HCT116 (cell line): ENCODE data around the gene ABTB2. TPM values are rescaled to one million over a fixed set of nuclear protein-coding genes. Genes with fewer than 3 reads are reported as not detected.

Experiments used
- ATAC-seq: fragments of 200-7000 bp; cut with Tn5 transposase; 2 replicates; pipeline ENCODE4 v1.9.1; 2020; ENCODE audit warnings: mild to moderate bottlenecking, moderate library complexity
- BruUV-seq: library from RNA; stranded (reverse); fragments of 400-500 nt; replicated peaks from 2 replicates; lab custom pipeline; 2021; lab: Mats Ljungman, UMichigan
- CTCF ChIA-PET: fragments of 300-600 bp; sonication (Branson Sonifier 250); formaldehyde crosslinking; loops from one replicate; lab custom pipeline; 2021; ENCODE audit warnings: antibody characterized with exemption; lab: Charles Lee
- POLR2A ChIA-PET: fragments of 300-600, 350-600 bp; sonication (Branson Sonifier 250); formaldehyde crosslinking; loops from one replicate; lab custom pipeline; 2021; ENCODE audit warnings: antibody characterized with exemption; lab: Charles Lee
- RAD21 ChIA-PET, 2 experiments: fragments of 300-600 bp; sonication (Branson Sonifier 250); formaldehyde crosslinking; loops; one replicate each; lab custom pipeline; 2023; ENCODE audit warnings: low total read pairs in 2 of 2; ENCODE audit not compliant: uncharacterized antibody in 2 of 2, unreplicated experiment in 2 of 2, low non-redundant PET in 1 of 2; lab: Charles Lee
- DNase-seq: peaks from one replicate; pipeline ENCODE4 v3.0.0-alpha.2; 2010; ENCODE audit warnings: low read depth, low spot score
- H2AFZ ChIP-seq: fragments of 200-600 bp; shearing (Covaris generic), sonication (generic); 2 replicates; pipeline ENCODE4 v1.6.1; 2017; ENCODE audit warnings: low read depth, mixed run types, mixed read lengths, antibody characterized with exemption, low read length; ENCODE audit not compliant: poor library complexity, severe bottlenecking
- H3K27ac ChIP-seq: 2 replicates; pipeline ENCODE4 v1.5.1; 2012; ENCODE audit warnings: low read depth, low read length
- H3K27me3 ChIP-seq: fragments of 200-600 bp; sonication (generic); 2 replicates; pipeline ENCODE4 v1.6.1; 2016; ENCODE audit warnings: mixed run types, low read length, mixed read lengths; ENCODE audit not compliant: insufficient read depth
- H3K36me3 ChIP-seq, 2 experiments: fragments of 200-500 bp in 1 of 2; fragments of 200-600 bp in 1 of 2; sonication (Bioruptor generic) in 1 of 2; sonication (generic) in 1 of 2; 2 replicates each; pipeline versions ENCODE4 v1.5.1 to v1.6.1; 2014 to 2016; ENCODE audit warnings: low read length in 2 of 2, inconsistent platforms in 1 of 2, mixed read lengths in 1 of 2, mixed run types in 1 of 2; ENCODE audit not compliant: insufficient read depth in 2 of 2, control insufficient read depth in 1 of 2
- H3K4me1 ChIP-seq, 2 experiments: fragments of 200-600 bp in 1 of 2; sonication (generic) in 1 of 2; 2 replicates each; pipeline versions ENCODE4 v1.5.1 to v1.6.1; 2012 to 2017; ENCODE audit warnings: low read length in 2 of 2, inconsistent platforms in 1 of 2, mild to moderate bottlenecking in 1 of 2, mixed read lengths in 1 of 2, mixed run types in 1 of 2, moderate library complexity in 1 of 2; ENCODE audit not compliant: insufficient read depth in 2 of 2, control insufficient read depth in 1 of 2
- H3K4me2 ChIP-seq: fragments of 200-600 bp; sonication (generic); 2 replicates; pipeline ENCODE4 v1.6.1; 2017; ENCODE audit warnings: mixed run types, low read length, mixed read lengths
- H3K4me3 ChIP-seq, 2 experiments: fragments of 200-600 bp in 1 of 2; sonication (generic) in 1 of 2; replicated peaks in 1 of 2; 2 replicates each; pipeline ENCODE4 v1.5.1; 2011 to 2016; ENCODE audit warnings: low read length in 2 of 2, control low read depth in 1 of 2, low read depth in 1 of 2, mild to moderate bottlenecking in 1 of 2, mixed read lengths in 1 of 2, mixed run types in 1 of 2
- H3K79me2 ChIP-seq: fragments of 200-600 bp; sonication (generic); 2 replicates; pipeline ENCODE4 v1.6.1; 2017; ENCODE audit warnings: mild to moderate bottlenecking, mixed run types, low read length, moderate library complexity, mixed read lengths; ENCODE audit not compliant: insufficient read depth
- H3K9ac ChIP-seq: fragments of 200-600 bp; sonication (generic); 2 replicates; pipeline ENCODE4 v1.6.1; 2016; ENCODE audit warnings: low read length, mixed read lengths
- H3K9me2 ChIP-seq: fragments of 200-600 bp; sonication (generic), shearing (Covaris generic); 2 replicates; pipeline ENCODE4 v1.6.1; 2017; ENCODE audit warnings: mixed run types, mild to moderate bottlenecking, moderate library complexity; ENCODE audit not compliant: insufficient read depth
- H3K9me3 ChIP-seq, 2 experiments: fragments of 200-500 bp in 1 of 2; fragments of 200-600 bp in 1 of 2; sonication (Bioruptor generic) in 1 of 2; sonication (generic) in 1 of 2; 2 replicates each; pipeline ENCODE4 v1.6.1; 2014 to 2017; ENCODE audit warnings: low read length in 2 of 2, mixed read lengths in 2 of 2, inconsistent platforms in 1 of 2, low read depth in 1 of 2, mild to moderate bottlenecking in 1 of 2, mixed run types in 1 of 2, moderate library complexity in 1 of 2; ENCODE audit not compliant: control insufficient read depth in 1 of 2, insufficient read depth in 1 of 2
- H4K20me1 ChIP-seq: fragments of 200-600 bp; sonication (generic), shearing (Covaris generic); 2 replicates; pipeline ENCODE4 v1.6.1; 2017; ENCODE audit warnings: mixed run types, mild to moderate bottlenecking, moderate library complexity; ENCODE audit not compliant: insufficient read depth
- EGR1 ChIP-seq: IDR thresholded peaks from 2 replicates; pipeline ENCODE4 v1.6.1; 2012; ENCODE audit warnings: low read depth
- EZH2 ChIP-seq: fragments of 200-600 bp; sonication (generic); IDR thresholded peaks from 2 replicates; pipeline ENCODE4 v1.6.1; 2017; ENCODE audit warnings: antibody characterized with exemption, mixed run types
- EZH2phosphoT487 ChIP-seq: fragments of 200-600 bp; IDR thresholded peaks from 2 replicates; pipeline ENCODE4 v1.6.1; 2018; ENCODE audit warnings: antibody characterized with exemption, borderline replicate concordance
- FOSL1 ChIP-seq: IDR thresholded peaks from 2 replicates; pipeline ENCODE4 v1.6.1; 2012; ENCODE audit warnings: low read depth
- JUND ChIP-seq: IDR thresholded peaks from 2 replicates; pipeline ENCODE4 v1.6.1; 2012
- POLR2A ChIP-seq: IDR thresholded peaks from 2 replicates; pipeline ENCODE4 v1.7.0; 2011; ENCODE audit warnings: borderline replicate concordance; ENCODE audit not compliant: insufficient read depth, insufficient read length; ENCODE audit errors: extremely low read depth
- POLR2AphosphoS5 ChIP-seq: IDR thresholded peaks from 2 replicates; pipeline ENCODE4 v1.6.1; 2011; ENCODE audit warnings: mild to moderate bottlenecking, low read depth, low read length, moderate library complexity
- SIN3A ChIP-seq: IDR thresholded peaks from 2 replicates; pipeline ENCODE4 v1.6.1; 2012; ENCODE audit warnings: low read depth
- SP1 ChIP-seq: IDR thresholded peaks from 2 replicates; pipeline ENCODE4 v1.6.1; 2012; ENCODE audit warnings: low read depth
- SRF ChIP-seq: IDR thresholded peaks from 2 replicates; pipeline ENCODE4 v1.6.1; 2012; ENCODE audit warnings: low read depth
- YY1 ChIP-seq: IDR thresholded peaks from 2 replicates; pipeline ENCODE4 v1.6.1; 2011; ENCODE audit warnings: low read length, low read depth, moderate library complexity, mild to moderate bottlenecking; ENCODE audit not compliant: insufficient replicate concordance; ENCODE audit errors: extremely low read depth
- ZFX ChIP-seq: fragments of 450-650 bp; IDR thresholded peaks from 2 replicates; pipeline ENCODE4 v1.6.1; 2017
- intact Hi-C: fragments of 100-400 bp; cut with micrococcal nuclease; formaldehyde crosslinking; loops from 2 replicates; pipeline ENCODE4 v1.10.0; 2022
- total RNA-seq: library from RNA; stranded (reverse); gene quantifications from one replicate; pipeline ENCODE4 v1.2.1, GENCODE V29; 2021; ENCODE audit not compliant: unreplicated experiment
- TF ChIP-seq, protein P1 (sequence below), 3 experiments: fragments of 200-600 bp in 1 of 3; sonication (generic) in 1 of 3; IDR thresholded peaks in 2 of 3; conservative IDR thresholded peaks in 1 of 3; 2 replicates each; pipeline ENCODE4 v1.5.1; 2012 to 2017; ENCODE audit warnings: low read depth in 2 of 3, low read length in 2 of 3, antibody characterized with exemption in 1 of 3, borderline replicate concordance in 1 of 3, control low read depth in 1 of 3, mild to moderate bottlenecking in 1 of 3, mixed read lengths in 1 of 3, mixed run types in 1 of 3, moderate library complexity in 1 of 3; ENCODE audit not compliant: insufficient read depth in 1 of 3
- TF ChIP-seq, protein P2 (sequence below): IDR thresholded peaks from 2 replicates; pipeline ENCODE4 v1.6.1; 2012
- TF ChIP-seq, protein P3 (sequence below): IDR thresholded peaks from 2 replicates; pipeline ENCODE4 v1.6.1; 2011; ENCODE audit warnings: mild to moderate bottlenecking, low read length, moderate library complexity; ENCODE audit not compliant: insufficient replicate concordance; ENCODE audit errors: extremely low read depth
- TF ChIP-seq, protein P4 (sequence below): IDR thresholded peaks from 2 replicates; pipeline ENCODE4 v1.6.1; 2012; ENCODE audit warnings: low read depth

ABTB2 gene
- total RNA-seq, 1 experiment from 2014 or later: 6.8 TPM

DNA sequence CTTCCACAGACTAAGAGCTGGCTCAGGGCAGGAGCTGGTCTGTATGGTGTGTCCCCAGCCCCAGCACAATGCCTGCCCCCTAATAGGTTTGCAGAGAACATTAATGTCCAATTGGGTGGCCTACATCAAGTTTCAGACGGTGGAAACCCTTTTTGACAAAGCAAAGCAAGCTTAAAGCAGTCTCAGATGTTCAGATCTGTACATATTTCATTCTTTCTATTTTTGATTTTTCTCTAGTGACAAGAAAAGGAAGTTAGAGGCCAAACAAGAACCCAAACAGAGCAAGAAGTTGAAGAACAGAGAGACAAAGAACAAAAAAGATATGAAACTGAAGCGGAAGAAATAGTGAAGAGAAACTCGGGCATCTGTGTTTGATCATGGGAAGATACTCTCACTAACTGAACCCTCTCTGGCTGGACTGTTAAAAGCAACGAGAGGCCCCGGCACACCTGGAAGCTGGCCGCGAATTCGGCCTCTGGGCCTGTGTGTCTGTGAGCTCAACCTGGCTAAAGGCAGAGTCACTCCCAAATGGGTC, 211.9 kb downstream of the ABTB2 start:
- Histone ChIP-seq H3K4me3 (no peak overlapping the region), H3K79me2 (peaks cover 5% of the 10 kb centered on the region; the same call in 1 of the 2 replicates), H4K20me1 (0 out of 2 replicates have a peak, but pooled peaks cover 3% of the 10 kb centered on the region), H3K4me1 (no peaks in the 10 kb centered on the region), H3K27me3 (no peaks in the 10 kb centered on the region), H3K9me3 (no peaks in the 10 kb centered on the region)
- RAD21 ChIA-PET: no interaction called here
- ATAC-seq: no peak
- BruUV-seq: no TSS peak
- TF ChIP-seq POLR2A: no peak
- TF ChIP-seq SIN3A: no peak
- TF ChIP-seq, protein P1, sequence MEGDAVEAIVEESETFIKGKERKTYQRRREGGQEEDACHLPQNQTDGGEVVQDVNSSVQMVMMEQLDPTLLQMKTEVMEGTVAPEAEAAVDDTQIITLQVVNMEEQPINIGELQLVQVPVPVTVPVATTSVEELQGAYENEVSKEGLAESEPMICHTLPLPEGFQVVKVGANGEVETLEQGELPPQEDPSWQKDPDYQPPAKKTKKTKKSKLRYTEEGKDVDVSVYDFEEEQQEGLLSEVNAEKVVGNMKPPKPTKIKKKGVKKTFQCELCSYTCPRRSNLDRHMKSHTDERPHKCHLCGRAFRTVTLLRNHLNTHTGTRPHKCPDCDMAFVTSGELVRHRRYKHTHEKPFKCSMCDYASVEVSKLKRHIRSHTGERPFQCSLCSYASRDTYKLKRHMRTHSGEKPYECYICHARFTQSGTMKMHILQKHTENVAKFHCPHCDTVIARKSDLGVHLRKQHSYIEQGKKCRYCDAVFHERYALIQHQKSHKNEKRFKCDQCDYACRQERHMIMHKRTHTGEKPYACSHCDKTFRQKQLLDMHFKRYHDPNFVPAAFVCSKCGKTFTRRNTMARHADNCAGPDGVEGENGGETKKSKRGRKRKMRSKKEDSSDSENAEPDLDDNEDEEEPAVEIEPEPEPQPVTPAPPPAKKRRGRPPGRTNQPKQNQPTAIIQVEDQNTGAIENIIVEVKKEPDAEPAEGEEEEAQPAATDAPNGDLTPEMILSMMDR (IDR thresholded peaks at IDR 0.05 in 2 of 3, conservative IDR thresholded peaks at IDR 0.05 in 1 of 3; ENCODE audit: borderline replicate concordance in 1 of 3, insufficient read depth in 1 of 3, low read depth in 2 of 3, low read length in 2 of 3): no peak
- TF ChIP-seq, protein P2, sequence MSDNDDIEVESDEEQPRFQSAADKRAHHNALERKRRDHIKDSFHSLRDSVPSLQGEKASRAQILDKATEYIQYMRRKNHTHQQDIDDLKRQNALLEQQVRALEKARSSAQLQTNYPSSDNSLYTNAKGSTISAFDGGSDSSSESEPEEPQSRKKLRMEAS: no peak
- TF ChIP-seq SP1: no peak
- TF ChIP-seq YY1: no peak
- TF ChIP-seq POLR2AphosphoS5: no peak
- TF ChIP-seq FOSL1: no peak
- TF ChIP-seq SRF: no peak
- TF ChIP-seq, protein P3, sequence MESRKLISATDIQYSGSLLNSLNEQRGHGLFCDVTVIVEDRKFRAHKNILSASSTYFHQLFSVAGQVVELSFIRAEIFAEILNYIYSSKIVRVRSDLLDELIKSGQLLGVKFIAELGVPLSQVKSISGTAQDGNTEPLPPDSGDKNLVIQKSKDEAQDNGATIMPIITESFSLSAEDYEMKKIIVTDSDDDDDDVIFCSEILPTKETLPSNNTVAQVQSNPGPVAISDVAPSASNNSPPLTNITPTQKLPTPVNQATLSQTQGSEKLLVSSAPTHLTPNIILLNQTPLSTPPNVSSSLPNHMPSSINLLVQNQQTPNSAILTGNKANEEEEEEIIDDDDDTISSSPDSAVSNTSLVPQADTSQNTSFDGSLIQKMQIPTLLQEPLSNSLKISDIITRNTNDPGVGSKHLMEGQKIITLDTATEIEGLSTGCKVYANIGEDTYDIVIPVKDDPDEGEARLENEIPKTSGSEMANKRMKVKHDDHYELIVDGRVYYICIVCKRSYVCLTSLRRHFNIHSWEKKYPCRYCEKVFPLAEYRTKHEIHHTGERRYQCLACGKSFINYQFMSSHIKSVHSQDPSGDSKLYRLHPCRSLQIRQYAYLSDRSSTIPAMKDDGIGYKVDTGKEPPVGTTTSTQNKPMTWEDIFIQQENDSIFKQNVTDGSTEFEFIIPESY: no peak
- no peak for TF ChIP-seq EZH2
- TF ChIP-seq, protein P4, sequence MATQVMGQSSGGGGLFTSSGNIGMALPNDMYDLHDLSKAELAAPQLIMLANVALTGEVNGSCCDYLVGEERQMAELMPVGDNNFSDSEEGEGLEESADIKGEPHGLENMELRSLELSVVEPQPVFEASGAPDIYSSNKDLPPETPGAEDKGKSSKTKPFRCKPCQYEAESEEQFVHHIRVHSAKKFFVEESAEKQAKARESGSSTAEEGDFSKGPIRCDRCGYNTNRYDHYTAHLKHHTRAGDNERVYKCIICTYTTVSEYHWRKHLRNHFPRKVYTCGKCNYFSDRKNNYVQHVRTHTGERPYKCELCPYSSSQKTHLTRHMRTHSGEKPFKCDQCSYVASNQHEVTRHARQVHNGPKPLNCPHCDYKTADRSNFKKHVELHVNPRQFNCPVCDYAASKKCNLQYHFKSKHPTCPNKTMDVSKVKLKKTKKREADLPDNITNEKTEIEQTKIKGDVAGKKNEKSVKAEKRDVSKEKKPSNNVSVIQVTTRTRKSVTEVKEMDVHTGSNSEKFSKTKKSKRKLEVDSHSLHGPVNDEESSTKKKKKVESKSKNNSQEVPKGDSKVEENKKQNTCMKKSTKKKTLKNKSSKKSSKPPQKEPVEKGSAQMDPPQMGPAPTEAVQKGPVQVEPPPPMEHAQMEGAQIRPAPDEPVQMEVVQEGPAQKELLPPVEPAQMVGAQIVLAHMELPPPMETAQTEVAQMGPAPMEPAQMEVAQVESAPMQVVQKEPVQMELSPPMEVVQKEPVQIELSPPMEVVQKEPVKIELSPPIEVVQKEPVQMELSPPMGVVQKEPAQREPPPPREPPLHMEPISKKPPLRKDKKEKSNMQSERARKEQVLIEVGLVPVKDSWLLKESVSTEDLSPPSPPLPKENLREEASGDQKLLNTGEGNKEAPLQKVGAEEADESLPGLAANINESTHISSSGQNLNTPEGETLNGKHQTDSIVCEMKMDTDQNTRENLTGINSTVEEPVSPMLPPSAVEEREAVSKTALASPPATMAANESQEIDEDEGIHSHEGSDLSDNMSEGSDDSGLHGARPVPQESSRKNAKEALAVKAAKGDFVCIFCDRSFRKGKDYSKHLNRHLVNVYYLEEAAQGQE: no peak
- TF ChIP-seq EZH2phosphoT487: no peak
- TF ChIP-seq ZFX: no peak
- TF ChIP-seq EGR1: no peak
- TF ChIP-seq JUND: no peak
- TF ChIP-seq, all 23 proteins: peak for 0
- DNase-seq: no peak
- no peak overlapping the region for H3K27ac ChIP-seq
- intact Hi-C loops: no loop called here
- CTCF ChIA-PET: no interaction called here
- H3K36me3 ChIP-seq: peaks cover 59 to 72% of the 10 kb centered on the region in 2 experiments
- H3K9ac ChIP-seq: no peak overlapping the region
- H3K4me2 ChIP-seq: no peak overlapping the region
- POLR2A ChIA-PET: no interaction called here
- H2AFZ ChIP-seq: no peak overlapping the region
- no peaks in the 10 kb centered on the region for H3K9me2 ChIP-seq
